Measurements from ENCODE around the gene EDAR. TPM values are rescaled to one million over a fixed set of nuclear protein-coding genes. Genes with fewer than 3 reads are reported as not detected.

EDAR gene
- total and polyA plus RNA-seq, 2 of the 4 experiments (the other 2 are of a cell fraction), result not detected

DNA sequence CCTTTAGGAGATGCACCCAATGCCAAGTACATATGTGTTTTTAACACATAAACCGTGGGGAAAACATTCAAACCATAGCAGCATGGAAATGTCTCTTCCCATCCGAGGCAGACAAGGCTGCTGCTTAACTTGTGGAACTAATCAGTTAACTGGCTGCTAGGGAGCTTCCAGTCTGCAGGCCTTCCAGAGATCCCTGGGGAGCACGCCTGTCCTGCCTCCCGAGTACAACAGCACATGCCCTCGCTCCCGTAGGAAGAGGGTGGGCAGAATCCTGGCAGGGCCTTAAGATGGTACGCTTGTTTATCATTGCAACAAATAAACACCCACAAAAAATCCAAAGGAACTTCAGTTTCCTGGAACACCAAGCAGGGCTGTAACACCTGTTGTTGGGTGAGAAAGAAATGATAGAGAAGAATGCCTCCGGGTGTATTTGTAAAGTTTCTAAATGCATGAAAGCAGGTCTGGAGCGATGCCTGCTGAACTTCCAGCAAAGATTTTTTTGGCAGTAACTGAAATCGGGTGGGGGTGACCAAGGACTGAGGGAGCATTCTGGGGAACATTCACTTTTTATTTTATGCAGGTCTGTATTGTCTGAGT is 56.2 kb downstream of the EDAR start:
- no TSS peak for BruUV-seq (replicated peaks)
- Histone ChIP-seq H4K91ac (ENCODE audit: insufficient read depth, low read depth, low read length) (no peak overlapping the region), H2AK5ac (ENCODE audit: low read depth, low read length) (no peak overlapping the region), H3K9me1 (ENCODE audit: insufficient read depth, low read length) (0 out of 2 replicates have a peak, but pooled peaks cover 3% of the 10 kb centered on the region), H3K4me1 (ENCODE audit: control insufficient read depth, insufficient read depth, low read length) (no peaks in the 10 kb centered on the region), H3K14ac (replicated peaks; ENCODE audit: low read depth, low read length) (no peak overlapping the region), H3K4ac (ENCODE audit: low read depth, low read length) (no peak overlapping the region), H3K9me3 (ENCODE audit: control insufficient read depth, insufficient read depth, low read length) (no peaks in the 10 kb centered on the region), H3K23ac (ENCODE audit: low read depth, low read length) (no peak overlapping the region), H3K4me3 (ENCODE audit: insufficient read depth, low read depth, low read length) (no peak overlapping the region), H3K36me3 (ENCODE audit: control insufficient read depth, insufficient read depth, low read length) (no peaks in the 10 kb centered on the region), H4K20me1 (ENCODE audit: insufficient read depth, low read length) (peaks cover 6% of the 10 kb centered on the region; the same call in 1 of the 2 replicates), H3K9ac (ENCODE audit: low read depth, low read length) (no peak overlapping the region), H3K4me2 (ENCODE audit: low read depth, low read length) (no peak overlapping the region), H3K27me3 (ENCODE audit: control insufficient read depth, insufficient read depth, low read length) (peaks cover 81% of the 10 kb centered on the region), H3K27ac (ENCODE audit: insufficient read depth, low read length) (no peak overlapping the region), H2BK15ac (ENCODE audit: low read depth, low read length) (no peak overlapping the region), H2BK120ac (ENCODE audit: low read depth, low read length) (no peak overlapping the region), H3K79me1 (ENCODE audit: low read depth in 1 of 2, low read length in 2 of 2) (no peaks in the 10 kb centered on the region), H2BK20ac (ENCODE audit: low read depth, low read length) (no peak overlapping the region), H2AK9ac (replicated peaks; ENCODE audit: low read depth, low read length, poor library complexity) (no peak overlapping the region), H3K18ac (ENCODE audit: low read depth, low read length) (no peak overlapping the region), H2BK5ac (ENCODE audit: low read depth, low read length, poor library complexity, severe bottlenecking) (no peak overlapping the region), H2AFZ (replicated peaks; ENCODE audit: low read length, poor library complexity) (no peak overlapping the region), H3K56ac (ENCODE audit: extremely low read depth, insufficient read depth, low read length) (no peak overlapping the region), H4K8ac (ENCODE audit: low read depth in 2 of 2, low read length in 2 of 2) (no peak overlapping the region), H4K5ac (ENCODE audit: low read depth, low read length) (no peak overlapping the region)
- in situ Hi-C loops (cut with MboI; ENCODE audit: low sequenced_read_pairs), result loop anchor here (5.0 kb wide), 1 partner anchor 569 kb away; no protein-coding TSS in a partner anchor
- ATAC-seq (ENCODE audit: low read depth) (no peak), DNase-seq (no peak)
- dilution Hi-C loops (cut with HindIII; ENCODE audit: low sequenced_read_pairs, unreplicated experiment), result no loop called here
- intact Hi-C loops (cut with micrococcal nuclease), result no loop called here
- 20% methylated on average over 5 of the region's 10 CpGs; no CpG with 5 or more reads in 1 of the 2 experiments for WGBS, 2 experiments (ENCODE audit: extremely low coverage in 2 of 2, insufficient read length in 1 of 2)
- CTCF ChIA-PET, result no interaction called here
- POLR2A ChIA-PET (ENCODE audit: unreplicated experiment), result interaction anchor here (0.6 kb wide), 1 partner anchor 58 kb away, joined by 4 read pairs; no protein-coding TSS in a partner anchor
- no peak for TF ChIP-seq POLR2A (IDR thresholded peaks at IDR 0.05; ENCODE audit: low read depth, low read length)
- no peak for TF ChIP-seq MAZ (IDR thresholded peaks at IDR 0.05; ENCODE audit: borderline replicate concordance, low read depth, low read length)
- no peak for TF ChIP-seq RCOR1 (IDR thresholded peaks at IDR 0.05; ENCODE audit: insufficient replicate concordance, low read length)
- no peak for TF ChIP-seq SMC3 (IDR thresholded peaks at IDR 0.05; ENCODE audit: low read depth, low read length)
- TF ChIP-seq RAD21 (IDR thresholded peaks at IDR 0.05; ENCODE audit: low read length), result no peak
- TF ChIP-seq MXI1 (IDR thresholded peaks at IDR 0.05; ENCODE audit: borderline replicate concordance, low read depth, low read length), result no peak
- TF ChIP-seq, protein P1, sequence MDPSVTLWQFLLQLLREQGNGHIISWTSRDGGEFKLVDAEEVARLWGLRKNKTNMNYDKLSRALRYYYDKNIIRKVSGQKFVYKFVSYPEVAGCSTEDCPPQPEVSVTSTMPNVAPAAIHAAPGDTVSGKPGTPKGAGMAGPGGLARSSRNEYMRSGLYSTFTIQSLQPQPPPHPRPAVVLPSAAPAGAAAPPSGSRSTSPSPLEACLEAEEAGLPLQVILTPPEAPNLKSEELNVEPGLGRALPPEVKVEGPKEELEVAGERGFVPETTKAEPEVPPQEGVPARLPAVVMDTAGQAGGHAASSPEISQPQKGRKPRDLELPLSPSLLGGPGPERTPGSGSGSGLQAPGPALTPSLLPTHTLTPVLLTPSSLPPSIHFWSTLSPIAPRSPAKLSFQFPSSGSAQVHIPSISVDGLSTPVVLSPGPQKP (IDR thresholded peaks at IDR 0.05; ENCODE audit: borderline replicate concordance, low read depth, low read length), result no peak
- no peak for TF ChIP-seq CHD1 (IDR thresholded peaks at IDR 0.05; ENCODE audit: low read depth, low read length)
- TF ChIP-seq MAFK (IDR thresholded peaks at IDR 0.05; ENCODE audit: low read depth, low read length), result no peak
- no peak for TF ChIP-seq NFE2L2 (IDR thresholded peaks at IDR 0.05; ENCODE audit: low read depth, low read length)

All from IMR-90 (cell line).